CD4-positive, alpha-beta T cell treated with Interleukin-6 for 4 hours (primary cell): Measurements from ENCODE around the gene LCORL.

Source experiments
- DNase-seq: peaks from one replicate; pipeline ENCODE4 v3.0.0-alpha.2; 2020; ENCODE audit warnings: mixed read lengths

The LCORL gene

GRCh38 chr4:17823871-17824669 is 197.5 kb downstream of the LCORL start:
- DNase-seq, result no peak

GRCh38 chr4:17817027-17817426 is 204.5 kb downstream of the LCORL start:
- DNase-seq, result no peak

GRCh38 chr4:17816142-17816541 is 205.4 kb downstream of the LCORL start:
- DNase-seq, result no peak

GRCh38 chr4:17814140-17814539 is 207.4 kb downstream of the LCORL start:
- DNase-seq, result no peak

GRCh38 chr4:17812801-17813200 is 208.8 kb downstream of the LCORL start:
- DNase-seq, result no peak

GRCh38 chr4:17812125-17812524 is 209.4 kb downstream of the LCORL start:
- no peak for DNase-seq

GRCh38 chr4:17811078-17811603 is 210.4 kb downstream of the LCORL start:
- no peak for DNase-seq

- DNase-seq, result peak; percentile 99
Observed at GRCh38 chr4:17810260-17811077, 211.1 kb downstream of the LCORL start, which contains the start of the genes DCAF16 and NCAPG. TSS of gene DCAF16 (minus strand) at chr4:17810757. CDS start at chr4:17804141, 6,616 bp downstream. TSS of gene NCAPG (plus strand) at chr4:17810979. CDS start at chr4:17811078, 99 bp downstream.

- DNase-seq, result no peak
Observed at GRCh38 chr4:17809667-17810066, 211.9 kb downstream of the LCORL start.

- DNase-seq, result no peak
Observed at GRCh38 chr4:17807446-17807845, 214.1 kb downstream of the LCORL start.

- DNase-seq, result no peak
Observed at GRCh38 chr4:17805580-17806155, 215.9 kb downstream of the LCORL start.

GRCh38 chr4:17797808-17798207 is 223.7 kb downstream of the LCORL start:
- no peak for DNase-seq

- no peak for DNase-seq
Observed at GRCh38 chr4:17794730-17795129, 226.8 kb downstream of the LCORL start.
